K562 (cell line): ENCODE data around the gene CTSH. TPM values are rescaled to one million over a fixed set of nuclear protein-coding genes. Genes with fewer than 3 reads are reported as not detected.

Source experiments
- ATF1 ChIP-seq, 2 experiments: fragments of 450-650 bp in 1 of 2; IDR thresholded peaks; 2 replicates each; pipeline ENCODE4 v1.6.1; 2016; ENCODE audit warnings: missing compliant biosample characterization in 1 of 2, missing genetic modification characterization in 1 of 2
- C11orf30 ChIP-seq: fragments of 450-650 bp; IDR thresholded peaks from 2 replicates; pipeline ENCODE4 v1.6.1; 2016; ENCODE audit warnings: low read depth, mild to moderate bottlenecking
- ERF ChIP-seq: fragments of 450-650 bp; formaldehyde crosslinking; IDR thresholded peaks from 2 replicates; pipeline ENCODE4 v1.4.0; 2020; ENCODE audit warnings: mild to moderate bottlenecking, mixed read lengths
- IRF2 ChIP-seq: sonication (generic); formaldehyde crosslinking; IDR thresholded peaks from 2 replicates; pipeline ENCODE4 v1.8.1; 2022; ENCODE audit warnings: mild to moderate bottlenecking, missing genetic modification reagents
- NFATC3 ChIP-seq: fragments of 450-650 bp; IDR thresholded peaks from 2 replicates; pipeline ENCODE4 v1.6.1; 2017; ENCODE audit warnings: mild to moderate bottlenecking
- POU5F1 ChIP-seq: fragments of 150-350 bp; IDR thresholded peaks from 2 replicates; pipeline ENCODE4 v1.6.1; 2014; ENCODE audit warnings: borderline replicate concordance, low read length, low read depth, mild to moderate bottlenecking; ENCODE audit not compliant: partially characterized antibody
- RBM34 ChIP-seq: fragments of 200-400 bp; formaldehyde crosslinking; IDR thresholded peaks from 2 replicates; pipeline ENCODE4 v1.6.1; 2018; ENCODE audit warnings: low read length, borderline replicate concordance; ENCODE audit not compliant: insufficient read depth
- RHOXF2B ChIP-seq: fragments of 250-450 bp; sonication (Bioruptor Pico); conservative IDR thresholded peaks from 2 replicates; pipeline ENCODE4 v1.5.1; 2021
- SUPT5H ChIP-seq: fragments of 450-650 bp; IDR thresholded peaks from 2 replicates; pipeline ENCODE4 v1.6.1; 2016
- TBL1XR1 ChIP-seq, 2 experiments: IDR thresholded peaks; 2 replicates each; pipeline ENCODE4 v1.6.1; 2012; ENCODE audit warnings: improper control_type of control experiment in 2 of 2, low read length in 2 of 2, mild to moderate bottlenecking in 1 of 2
- TCF7L2 ChIP-seq: fragments of 150-350 bp; IDR thresholded peaks from 2 replicates; pipeline ENCODE4 v1.6.1; 2016; ENCODE audit warnings: low read depth, mild to moderate bottlenecking, low read length, moderate library complexity
- ZEB2 ChIP-seq: fragments of 450-650 bp; IDR thresholded peaks from 2 replicates; pipeline ENCODE4 v1.6.1; 2016
- ZNF143 ChIP-seq: sonication (generic); formaldehyde crosslinking; IDR thresholded peaks from 2 replicates; pipeline ENCODE4 v1.9.0; 2022; ENCODE audit warnings: mild to moderate bottlenecking, missing genetic modification reagents
- ZNF384 ChIP-seq: IDR thresholded peaks from 2 replicates; pipeline ENCODE4 v1.6.1; 2012; ENCODE audit warnings: low read depth, low read length, improper control_type of control experiment
- ZNF41 ChIP-seq: fragments of 250-450 bp; sonication (Bioruptor Pico); conservative IDR thresholded peaks from 2 replicates; pipeline ENCODE4 v1.4.0; 2020; ENCODE audit warnings: mild to moderate bottlenecking
- polyA plus RNA-seq, 8 experiments: library from polyadenylated mRNA; depleted of rRNA in 4 of 8; stranded (reverse) in 5 of 8; unstranded in 3 of 8; fragments of >200 nt; fragmentation: Nextera tagmentation in 2 of 8; fragmentation: Illumina TruSeq in 1 of 8; extraction: Ambion mirVana in 2 of 8; extraction: Trizol in 1 of 8; gene quantifications; 2 replicates each; pipeline versions ENCODE4 v1.2.1 to v1.2.3, GENCODE V29; 2011 to 2014; ENCODE audit warnings: inconsistent platforms in 1 of 8, missing spikeins in 1 of 8
- total RNA-seq, 7 experiments: library from RNA; depleted of rRNA in 6 of 7; stranded (reverse); fragments of >200 nt in 6 of 7; fragmentation: Illumina TruSeq in 2 of 7; extraction: Trizol in 2 of 7; gene quantifications; 2 replicates each; pipeline versions ENCODE4 v1.2.1 to v1.2.3, GENCODE V29; 2011 to 2021; ENCODE audit warnings: low replicate concordance in 1 of 7
- TF ChIP-seq, protein P1 (sequence below): IDR thresholded peaks from 2 replicates; pipeline ENCODE4 v1.6.1; 2016; ENCODE audit warnings: missing genetic modification characterization, missing compliant biosample characterization
- TF ChIP-seq, protein P2 (sequence below), 2 experiments: fragments of 450-650 bp; conservative IDR thresholded peaks; 2 replicates each; pipeline ENCODE4 v1.6.1; 2017; ENCODE audit warnings: mild to moderate bottlenecking in 2 of 2, moderate library complexity in 2 of 2
- TF ChIP-seq, protein P3 (sequence below): fragments of 250-450 bp; sonication (Bioruptor Pico); IDR thresholded peaks from 2 replicates; pipeline ENCODE4 v1.4.0; 2020; ENCODE audit warnings: mild to moderate bottlenecking, moderate library complexity, borderline replicate concordance
- TF ChIP-seq, protein P4 (sequence below): fragments of 450-650 bp; IDR thresholded peaks from 2 replicates; pipeline ENCODE4 v1.6.1; 2017; ENCODE audit warnings: antibody characterized with exemption, mild to moderate bottlenecking

Gene CTSH
- total and polyA plus RNA-seq, 9 of the 15 experiments (the other 6 are each of a cell fraction or from before 2014, with no cell fraction given), result 15.0 to 462 (median 173) TPM

- TF ChIP-seq, protein P1, sequence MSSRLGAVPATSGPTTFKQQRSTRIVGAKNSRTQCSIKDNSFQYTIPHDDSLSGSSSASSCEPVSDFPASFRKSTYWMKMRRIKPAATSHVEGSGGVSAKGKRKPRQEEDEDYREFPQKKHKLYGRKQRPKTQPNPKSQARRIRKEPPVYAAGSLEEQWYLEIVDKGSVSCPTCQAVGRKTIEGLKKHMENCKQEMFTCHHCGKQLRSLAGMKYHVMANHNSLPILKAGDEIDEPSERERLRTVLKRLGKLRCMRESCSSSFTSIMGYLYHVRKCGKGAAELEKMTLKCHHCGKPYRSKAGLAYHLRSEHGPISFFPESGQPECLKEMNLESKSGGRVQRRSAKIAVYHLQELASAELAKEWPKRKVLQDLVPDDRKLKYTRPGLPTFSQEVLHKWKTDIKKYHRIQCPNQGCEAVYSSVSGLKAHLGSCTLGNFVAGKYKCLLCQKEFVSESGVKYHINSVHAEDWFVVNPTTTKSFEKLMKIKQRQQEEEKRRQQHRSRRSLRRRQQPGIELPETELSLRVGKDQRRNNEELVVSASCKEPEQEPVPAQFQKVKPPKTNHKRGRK (tag), result no peak
- TF ChIP-seq POU5F1, result no peak
- TF ChIP-seq C11orf30, result no peak
- TF ChIP-seq RBM34, result no peak
- no peak for TF ChIP-seq NFATC3
- TF ChIP-seq, protein P2, sequence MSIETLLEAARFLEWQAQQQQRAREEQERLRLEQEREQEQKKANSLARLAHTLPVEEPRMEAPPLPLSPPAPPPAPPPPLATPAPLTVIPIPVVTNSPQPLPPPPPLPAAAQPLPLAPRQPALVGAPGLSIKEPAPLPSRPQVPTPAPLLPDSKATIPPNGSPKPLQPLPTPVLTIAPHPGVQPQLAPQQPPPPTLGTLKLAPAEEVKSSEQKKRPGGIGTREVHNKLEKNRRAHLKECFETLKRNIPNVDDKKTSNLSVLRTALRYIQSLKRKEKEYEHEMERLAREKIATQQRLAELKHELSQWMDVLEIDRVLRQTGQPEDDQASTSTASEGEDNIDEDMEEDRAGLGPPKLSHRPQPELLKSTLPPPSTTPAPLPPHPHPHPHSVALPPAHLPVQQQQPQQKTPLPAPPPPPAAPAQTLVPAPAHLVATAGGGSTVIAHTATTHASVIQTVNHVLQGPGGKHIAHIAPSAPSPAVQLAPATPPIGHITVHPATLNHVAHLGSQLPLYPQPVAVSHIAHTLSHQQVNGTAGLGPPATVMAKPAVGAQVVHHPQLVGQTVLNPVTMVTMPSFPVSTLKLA (conservative IDR thresholded peaks at IDR 0.05), result peak in 1 of 2 experiments; percentile 63; a peak in 2 of 4 replicates
- TF ChIP-seq RHOXF2B (CRISPR knock-in tag), result no peak
- peak; percentile 48; the same call in 1 of the 2 replicates for TF ChIP-seq ERF
- peak; percentile 69 for TF ChIP-seq SUPT5H
- TF ChIP-seq ZEB2, result peak; percentile 78
- TF ChIP-seq, protein P3, sequence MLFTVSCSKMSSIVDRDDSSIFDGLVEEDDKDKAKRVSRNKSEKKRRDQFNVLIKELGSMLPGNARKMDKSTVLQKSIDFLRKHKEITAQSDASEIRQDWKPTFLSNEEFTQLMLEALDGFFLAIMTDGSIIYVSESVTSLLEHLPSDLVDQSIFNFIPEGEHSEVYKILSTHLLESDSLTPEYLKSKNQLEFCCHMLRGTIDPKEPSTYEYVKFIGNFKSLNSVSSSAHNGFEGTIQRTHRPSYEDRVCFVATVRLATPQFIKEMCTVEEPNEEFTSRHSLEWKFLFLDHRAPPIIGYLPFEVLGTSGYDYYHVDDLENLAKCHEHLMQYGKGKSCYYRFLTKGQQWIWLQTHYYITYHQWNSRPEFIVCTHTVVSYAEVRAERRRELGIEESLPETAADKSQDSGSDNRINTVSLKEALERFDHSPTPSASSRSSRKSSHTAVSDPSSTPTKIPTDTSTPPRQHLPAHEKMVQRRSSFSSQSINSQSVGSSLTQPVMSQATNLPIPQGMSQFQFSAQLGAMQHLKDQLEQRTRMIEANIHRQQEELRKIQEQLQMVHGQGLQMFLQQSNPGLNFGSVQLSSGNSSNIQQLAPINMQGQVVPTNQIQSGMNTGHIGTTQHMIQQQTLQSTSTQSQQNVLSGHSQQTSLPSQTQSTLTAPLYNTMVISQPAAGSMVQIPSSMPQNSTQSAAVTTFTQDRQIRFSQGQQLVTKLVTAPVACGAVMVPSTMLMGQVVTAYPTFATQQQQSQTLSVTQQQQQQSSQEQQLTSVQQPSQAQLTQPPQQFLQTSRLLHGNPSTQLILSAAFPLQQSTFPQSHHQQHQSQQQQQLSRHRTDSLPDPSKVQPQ (CRISPR knock-in tag), result no peak
- TF ChIP-seq IRF2 (CRISPR knock-in tag), result no peak
- no peak for TF ChIP-seq ZNF41 (CRISPR knock-in tag)
- no peak for TF ChIP-seq ATF1 (CRISPR knock-in tag; IDR thresholded peaks at IDR 0.05)
- peak; percentile 52 for TF ChIP-seq ATF1 (tag; IDR thresholded peaks at IDR 0.05)
- TF ChIP-seq ZNF143 (CRISPR knock-in tag), result no peak
- TF ChIP-seq, protein P4, sequence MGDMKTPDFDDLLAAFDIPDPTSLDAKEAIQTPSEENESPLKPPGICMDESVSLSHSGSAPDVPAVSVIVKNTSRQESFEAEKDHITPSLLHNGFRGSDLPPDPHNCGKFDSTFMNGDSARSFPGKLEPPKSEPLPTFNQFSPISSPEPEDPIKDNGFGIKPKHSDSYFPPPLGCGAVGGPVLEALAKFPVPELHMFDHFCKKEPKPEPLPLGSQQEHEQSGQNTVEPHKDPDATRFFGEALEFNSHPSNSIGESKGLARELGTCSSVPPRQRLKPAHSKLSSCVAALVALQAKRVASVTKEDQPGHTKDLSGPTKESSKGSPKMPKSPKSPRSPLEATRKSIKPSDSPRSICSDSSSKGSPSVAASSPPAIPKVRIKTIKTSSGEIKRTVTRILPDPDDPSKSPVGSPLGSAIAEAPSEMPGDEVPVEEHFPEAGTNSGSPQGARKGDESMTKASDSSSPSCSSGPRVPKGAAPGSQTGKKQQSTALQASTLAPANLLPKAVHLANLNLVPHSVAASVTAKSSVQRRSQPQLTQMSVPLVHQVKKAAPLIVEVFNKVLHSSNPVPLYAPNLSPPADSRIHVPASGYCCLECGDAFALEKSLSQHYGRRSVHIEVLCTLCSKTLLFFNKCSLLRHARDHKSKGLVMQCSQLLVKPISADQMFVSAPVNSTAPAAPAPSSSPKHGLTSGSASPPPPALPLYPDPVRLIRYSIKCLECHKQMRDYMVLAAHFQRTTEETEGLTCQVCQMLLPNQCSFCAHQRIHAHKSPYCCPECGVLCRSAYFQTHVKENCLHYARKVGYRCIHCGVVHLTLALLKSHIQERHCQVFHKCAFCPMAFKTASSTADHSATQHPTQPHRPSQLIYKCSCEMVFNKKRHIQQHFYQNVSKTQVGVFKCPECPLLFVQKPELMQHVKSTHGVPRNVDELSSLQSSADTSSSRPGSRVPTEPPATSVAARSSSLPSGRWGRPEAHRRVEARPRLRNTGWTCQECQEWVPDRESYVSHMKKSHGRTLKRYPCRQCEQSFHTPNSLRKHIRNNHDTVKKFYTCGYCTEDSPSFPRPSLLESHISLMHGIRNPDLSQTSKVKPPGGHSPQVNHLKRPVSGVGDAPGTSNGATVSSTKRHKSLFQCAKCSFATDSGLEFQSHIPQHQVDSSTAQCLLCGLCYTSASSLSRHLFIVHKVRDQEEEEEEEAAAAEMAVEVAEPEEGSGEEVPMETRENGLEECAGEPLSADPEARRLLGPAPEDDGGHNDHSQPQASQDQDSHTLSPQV, result peak; percentile 76; the same call in 1 of the 2 replicates
- no peak for TF ChIP-seq TCF7L2
- no peak for TF ChIP-seq TBL1XR1 (IDR thresholded peaks at IDR 0.05; ENCODE audit: low read length in 2 of 2)
- TF ChIP-seq ZNF384, result no peak
These were observed at the start of gene CTSH (continued) for GRCh38 chr15:78944669-78945407.
